ENCODE data around the gene TFEB.

- TF ChIP-seq, protein P1, sequence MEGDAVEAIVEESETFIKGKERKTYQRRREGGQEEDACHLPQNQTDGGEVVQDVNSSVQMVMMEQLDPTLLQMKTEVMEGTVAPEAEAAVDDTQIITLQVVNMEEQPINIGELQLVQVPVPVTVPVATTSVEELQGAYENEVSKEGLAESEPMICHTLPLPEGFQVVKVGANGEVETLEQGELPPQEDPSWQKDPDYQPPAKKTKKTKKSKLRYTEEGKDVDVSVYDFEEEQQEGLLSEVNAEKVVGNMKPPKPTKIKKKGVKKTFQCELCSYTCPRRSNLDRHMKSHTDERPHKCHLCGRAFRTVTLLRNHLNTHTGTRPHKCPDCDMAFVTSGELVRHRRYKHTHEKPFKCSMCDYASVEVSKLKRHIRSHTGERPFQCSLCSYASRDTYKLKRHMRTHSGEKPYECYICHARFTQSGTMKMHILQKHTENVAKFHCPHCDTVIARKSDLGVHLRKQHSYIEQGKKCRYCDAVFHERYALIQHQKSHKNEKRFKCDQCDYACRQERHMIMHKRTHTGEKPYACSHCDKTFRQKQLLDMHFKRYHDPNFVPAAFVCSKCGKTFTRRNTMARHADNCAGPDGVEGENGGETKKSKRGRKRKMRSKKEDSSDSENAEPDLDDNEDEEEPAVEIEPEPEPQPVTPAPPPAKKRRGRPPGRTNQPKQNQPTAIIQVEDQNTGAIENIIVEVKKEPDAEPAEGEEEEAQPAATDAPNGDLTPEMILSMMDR (IDR thresholded peaks at IDR 0.05): no peak
- TF ChIP-seq POLR2A (IDR thresholded peaks at IDR 0.05): no peak
These were observed 22.7 kb upstream of the TFEB start for GRCh38 chr6:41757931-41758640.

Measured in thyroid gland (tissue), 4 donors.